HG02678 (cell line): ENCODE data around the gene GPR87.

ENCODE experiments used
- ATAC-seq: cut with Tn5 transposase; IDR thresholded peaks from one replicate; pipeline ENCODE4 v1.9.1; 2021; ENCODE audit warnings: mild to moderate bottlenecking, moderate library complexity; ENCODE audit not compliant: unreplicated experiment

Gene GPR87

GRCh38 chr3:151318313-151318712 lies 1.7 kb upstream of the GPR87 start:
- no peak for ATAC-seq

- ATAC-seq: no peak
These were observed 774 bp downstream of the GPR87 start for GRCh38 chr3:151315846-151316245.

- ATAC-seq: no peak
These were observed 1.5 kb downstream of the GPR87 start for GRCh38 chr3:151315136-151315535.

- ATAC-seq: no peak
These were observed 2.0 kb downstream of the GPR87 start for GRCh38 chr3:151314593-151314992.

- no peak for ATAC-seq
These were observed 2.5 kb downstream of the GPR87 start for GRCh38 chr3:151314137-151314536.

- ATAC-seq: no peak
These were observed 3.6 kb downstream of the GPR87 start for GRCh38 chr3:151312972-151313371.

- no peak for ATAC-seq
These were observed 7.1 kb downstream of the GPR87 start for GRCh38 chr3:151309566-151309965.

GRCh38 chr3:151307583-151308488 lies 8.8 kb downstream of the GPR87 start:
- no peak for ATAC-seq

GRCh38 chr3:151307131-151307530 lies 9.5 kb downstream of the GPR87 start:
- ATAC-seq: no peak

- ATAC-seq: no peak
These were observed 10.3 kb downstream of the GPR87 start for GRCh38 chr3:151306168-151306810.

- no peak for ATAC-seq
These were observed 10.9 kb downstream of the GPR87 start for GRCh38 chr3:151305775-151306151.

GRCh38 chr3:151305060-151305774 lies 11.4 kb downstream of the GPR87 start:
- ATAC-seq: no peak

GRCh38 chr3:151303751-151304150 lies 12.9 kb downstream of the GPR87 start:
- ATAC-seq: no peak

- ATAC-seq: no peak
These were observed 14.8 kb downstream of the GPR87 start for GRCh38 chr3:151301787-151302186.

- ATAC-seq: no peak
These were observed 16.1 kb downstream of the GPR87 start for GRCh38 chr3:151300539-151300938.

- ATAC-seq: no peak
These were observed 17.6 kb downstream of the GPR87 start for GRCh38 chr3:151299006-151299405.

- no peak for ATAC-seq
These were observed 19.2 kb downstream of the GPR87 start for GRCh38 chr3:151297429-151297828.

GRCh38 chr3:151296226-151296625 lies 20.4 kb downstream of the GPR87 start:
- no peak for ATAC-seq

GRCh38 chr3:151293127-151293526 lies 23.5 kb downstream of the GPR87 start:
- no peak for ATAC-seq

- no peak for ATAC-seq
These were observed 25.9 kb downstream of the GPR87 start for GRCh38 chr3:151290673-151291072.

- ATAC-seq: no peak
These were observed 27.2 kb downstream of the GPR87 start for GRCh38 chr3:151289445-151289844.

- ATAC-seq: no peak
These were observed 30.7 kb downstream of the GPR87 start for GRCh38 chr3:151285940-151286339.
